Measurements from ENCODE around the gene KCNIP4.

Gene KCNIP4

GRCh38 chr4:21177871-21178270, 770.7 kb downstream of the KCNIP4 start:
- DNase-seq (ENCODE audit: low spot score) = no peak
- CTCF ChIA-PET = no interaction called here
- H3K27ac ChIP-seq = no peak overlapping the region
- TF ChIP-seq CTCF (conservative IDR thresholded peaks at IDR 0.05; ENCODE audit: low read depth) = no peak
- POLR2A ChIA-PET (ENCODE audit: low non-redundant PET) = no interaction called here

GRCh38 chr4:21177092-21177491, 771.5 kb downstream of the KCNIP4 start:
- ChIA-PET POLR2A (ENCODE audit: low non-redundant PET) (no interaction called here), CTCF (no interaction called here)
- H3K27ac ChIP-seq = no peak overlapping the region
- TF ChIP-seq CTCF (conservative IDR thresholded peaks at IDR 0.05; ENCODE audit: low read depth) = no peak
- no peak for DNase-seq (ENCODE audit: low spot score)

GRCh38 chr4:21167711-21168110, 780.9 kb downstream of the KCNIP4 start:
- H3K27ac ChIP-seq = no peak overlapping the region
- no peak for DNase-seq (ENCODE audit: low spot score)
- no peak for TF ChIP-seq CTCF (conservative IDR thresholded peaks at IDR 0.05; ENCODE audit: low read depth)
- ChIA-PET CTCF (no interaction called here), POLR2A (ENCODE audit: low non-redundant PET) (no interaction called here)

- ChIA-PET POLR2A (ENCODE audit: low non-redundant PET) (no interaction called here), CTCF (no interaction called here)
- DNase-seq (ENCODE audit: low spot score) = no peak
- H3K27ac ChIP-seq = no peak overlapping the region
- no peak for TF ChIP-seq CTCF (conservative IDR thresholded peaks at IDR 0.05; ENCODE audit: low read depth)
These were observed 793.2 kb downstream of the KCNIP4 start for GRCh38 chr4:21155367-21155766.

GRCh38 chr4:21139327-21139726, 809.2 kb downstream of the KCNIP4 start:
- no peak for DNase-seq (ENCODE audit: low spot score)
- ChIA-PET CTCF (no interaction called here), POLR2A (ENCODE audit: low non-redundant PET) (no interaction called here)

GRCh38 chr4:21136051-21136630, 812.4 kb downstream of the KCNIP4 start:
- CTCF ChIA-PET = interaction anchor here (0.7 kb wide), 1 partner anchor 747 kb away, joined by 3 read pairs; no protein-coding TSS in a partner anchor
- no peak for TF ChIP-seq CTCF (conservative IDR thresholded peaks at IDR 0.05; ENCODE audit: low read depth)
- H3K27ac ChIP-seq = no peak overlapping the region
- no peak for DNase-seq (ENCODE audit: low spot score)
- POLR2A ChIA-PET (ENCODE audit: low non-redundant PET) = no interaction called here

More at GRCh38 chr4:21139327-21139726, 809.2 kb downstream of the KCNIP4 start:
- TF ChIP-seq CTCF (conservative IDR thresholded peaks at IDR 0.05; ENCODE audit: low read depth) = no peak
- H3K27ac ChIP-seq = no peak overlapping the region
